Measurements from ENCODE around the gene MCU. TPM values are rescaled to one million over a fixed set of nuclear protein-coding genes. Genes with fewer than 3 reads are reported as not detected.

Gene MCU
- total and polyA plus RNA-seq, 10 of the 15 experiments (the other 5 are each of a cell fraction or from before 2014, with no cell fraction given): 5.1 to 49.1 (median 17.9) TPM

GRCh38 chr10:72660220-72660619 is 31.7 kb upstream of the MCU start:
- SMC1A ChIA-PET (ENCODE audit: uncharacterized antibody, unreplicated experiment): interaction anchor here (1.2 kb wide), 1 partner anchor 17 kb away, joined by 5 read pairs; no protein-coding TSS in a partner anchor
- RAD21 ChIA-PET (ENCODE audit: unreplicated experiment): interaction anchor here (1.9 kb wide), 1 partner anchor 216 kb away, joined by 4 read pairs; no protein-coding TSS in a partner anchor
- DNase-seq (ENCODE audit: low read depth, low spot score) (no peak), FAIRE-seq (no peak), ATAC-seq (no peak)
- Histone ChIP-seq H3K9ac (ENCODE audit: control insufficient read depth, insufficient read depth, low read length) (no peak overlapping the region), H3K27me3 (replicated peaks in 1 of 2; ENCODE audit: control insufficient read depth in 2 of 2, insufficient read depth in 2 of 2, low read length in 1 of 2) (no peaks in the 10 kb centered on the region), H3K4me1 (ENCODE audit: control insufficient read depth, insufficient read depth, low read length) (no peaks in the 10 kb centered on the region), H3K9me3 (replicated peaks; ENCODE audit: control insufficient read depth, insufficient read depth, low read length) (no peaks in the 10 kb centered on the region), H3K27ac (ENCODE audit: control insufficient read depth, insufficient read depth) (no peak overlapping the region), H3K4me2 (ENCODE audit: control insufficient read depth, insufficient read depth) (no peak overlapping the region), H3K36me3 (ENCODE audit: control insufficient read depth in 2 of 2, insufficient read depth in 2 of 2, low read length in 1 of 2) (no peaks in the 10 kb centered on the region), H3K4me3 (no peak overlapping the region), H2AFZ (ENCODE audit: control insufficient read depth, low read depth, low read length) (no peak overlapping the region), H3K79me2 (ENCODE audit: control insufficient read depth, insufficient read depth, low read length) (no peaks in the 10 kb centered on the region), H4K20me1 (ENCODE audit: control insufficient read depth, insufficient read depth) (no peaks in the 10 kb centered on the region)
- no TSS peak for BruUV-seq (replicated peaks)
- intact Hi-C loops (cut with micrococcal nuclease; ENCODE audit: unreplicated experiment): no loop called here
- in situ Hi-C loops (cut with MboI): no loop called here
- CTCF ChIA-PET: no interaction called here
- no peak for TF ChIP-seq RELA (IDR thresholded peaks at IDR 0.05; ENCODE audit: borderline replicate concordance, partially characterized antibody)
- no peak for TF ChIP-seq ESRRA (IDR thresholded peaks at IDR 0.05; ENCODE audit: low read length)
- TF ChIP-seq BCLAF1 (IDR thresholded peaks at IDR 0.05): no peak
- TF ChIP-seq SUZ12 (IDR thresholded peaks at IDR 0.05; ENCODE audit: unreplicated experiment): no peak
- no peak for TF ChIP-seq SUPT20H (IDR thresholded peaks at IDR 0.05; ENCODE audit: borderline replicate concordance, control insufficient read depth, low read depth, low read length)
- no peak for TF ChIP-seq RUNX3 (IDR thresholded peaks at IDR 0.05; ENCODE audit: low read length)
- TF ChIP-seq, protein P1, sequence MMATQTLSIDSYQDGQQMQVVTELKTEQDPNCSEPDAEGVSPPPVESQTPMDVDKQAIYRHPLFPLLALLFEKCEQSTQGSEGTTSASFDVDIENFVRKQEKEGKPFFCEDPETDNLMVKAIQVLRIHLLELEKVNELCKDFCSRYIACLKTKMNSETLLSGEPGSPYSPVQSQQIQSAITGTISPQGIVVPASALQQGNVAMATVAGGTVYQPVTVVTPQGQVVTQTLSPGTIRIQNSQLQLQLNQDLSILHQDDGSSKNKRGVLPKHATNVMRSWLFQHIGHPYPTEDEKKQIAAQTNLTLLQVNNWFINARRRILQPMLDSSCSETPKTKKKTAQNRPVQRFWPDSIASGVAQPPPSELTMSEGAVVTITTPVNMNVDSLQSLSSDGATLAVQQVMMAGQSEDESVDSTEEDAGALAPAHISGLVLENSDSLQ (IDR thresholded peaks at IDR 0.05): no peak
- no peak for TF ChIP-seq SMARCA5 (IDR thresholded peaks at IDR 0.05)
- TF ChIP-seq NR2C1 (IDR thresholded peaks at IDR 0.05): no peak
- TF ChIP-seq HCFC1 (IDR thresholded peaks at IDR 0.05; ENCODE audit: low read length): no peak
- POLR2A ChIA-PET: interaction anchor here (0.6 to 0.7 kb wide), 3 partner anchors 10 to 385 kb away, joined by 3 to 11 read pairs (median 5); no protein-coding TSS in a partner anchor

Measured in GM12878 (cell line).